ENCODE measurements around the gene CFAP410. TPM values are rescaled to one million over a fixed set of nuclear protein-coding genes. Genes with fewer than 3 reads are reported as not detected.

Gene CFAP410
- total and polyA plus RNA-seq, 2 of the 13 experiments (the other 11 are each of a cell fraction or from before 2014, with no cell fraction given) = 8.0 to 20.1 TPM

DNA sequence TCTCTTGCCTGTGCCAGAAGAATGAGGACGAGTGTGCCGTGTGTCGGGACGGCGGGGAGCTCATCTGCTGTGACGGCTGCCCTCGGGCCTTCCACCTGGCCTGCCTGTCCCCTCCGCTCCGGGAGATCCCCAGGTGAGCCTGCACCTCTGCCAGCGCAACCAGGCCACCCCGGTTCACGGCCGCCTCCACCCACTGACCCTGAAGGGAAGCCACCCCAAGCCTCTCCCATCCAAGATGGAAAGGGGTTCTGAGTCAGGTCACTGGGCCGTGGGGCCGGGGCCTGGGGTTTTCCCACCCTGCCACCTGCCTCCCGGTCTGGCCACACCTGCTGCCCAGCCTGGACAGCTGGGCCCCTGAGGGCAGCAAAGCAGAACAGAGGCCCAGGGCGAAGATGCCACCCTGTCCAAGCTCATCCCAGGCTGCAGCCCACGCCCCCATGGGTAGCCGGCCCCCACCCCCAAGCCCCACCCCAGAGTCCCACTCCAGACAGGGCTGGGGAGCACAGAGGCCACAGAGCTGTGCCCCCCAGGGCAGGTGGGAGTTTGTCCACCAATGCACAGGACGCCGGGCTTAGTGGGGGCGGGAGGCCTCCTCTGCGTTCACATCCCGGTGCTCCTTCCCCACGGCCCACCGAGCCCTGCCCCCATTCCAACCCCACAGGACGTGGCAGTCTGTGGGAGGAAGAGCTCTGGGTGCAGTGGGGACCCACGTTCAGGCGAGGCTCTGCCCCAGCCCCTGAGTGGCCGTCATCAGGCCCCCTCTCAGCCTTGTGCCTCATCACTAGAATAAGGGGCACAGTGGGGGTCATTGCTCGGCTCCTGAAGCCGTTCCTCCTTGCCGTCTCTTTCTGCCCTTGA lies 47.9 kb downstream of the CFAP410 start:
- no peaks in the 10 kb centered on the region for H3K9me3 ChIP-seq (ENCODE audit: low read length)
- no TSS peak for BruUV-seq (replicated peaks)
- intact Hi-C loops (cut with micrococcal nuclease; ENCODE audit: unreplicated experiment) (no loop called here), in situ Hi-C loops (cut with HindIII; ENCODE audit: extremely low pct_ligation_motif_present, low pct_unique_long_range_greater_than_20kb) (no loop called here)
- no peak overlapping the region for H3K27ac ChIP-seq (ENCODE audit: extremely low read length, insufficient read depth, low read length)
- no peaks in the 10 kb centered on the region for H3K79me2 ChIP-seq (ENCODE audit: insufficient read depth, low read length)
- H3K4me1 ChIP-seq (ENCODE audit: insufficient read depth, low read length) = peaks cover 21% of the 10 kb centered on the region
- no peak overlapping the region for H3K4me2 ChIP-seq (ENCODE audit: low read depth, low read length)
- DNase-seq (ENCODE audit: low spot score) (no peak), FAIRE-seq (no peak), ATAC-seq (no peak)
- no peak overlapping the region for H3K9ac ChIP-seq (ENCODE audit: insufficient read depth, low read depth, low read length)
- no peak overlapping the region for H3K4me3 ChIP-seq (replicated peaks in 1 of 3; ENCODE audit: insufficient read depth in 1 of 3, low read depth in 2 of 3, low read length in 3 of 3)
- peaks cover 14 to 66% of the 10 kb centered on the region in 2 experiments for H3K27me3 ChIP-seq (ENCODE audit: control insufficient read depth in 1 of 2, insufficient read depth in 2 of 2, low read length in 2 of 2)
- 68% methylated on average over 5 of the region's 33 CpGs for WGBS (ENCODE audit: low lambda C conversion rate)
- no peak overlapping the region for H2AFZ ChIP-seq (ENCODE audit: low read length)
- CTCF ChIA-PET (ENCODE audit: low intra/inter-chr PET ratio, low total read pairs) = no interaction called here
- H3K36me3 ChIP-seq (replicated peaks in 1 of 2; ENCODE audit: control insufficient read depth in 1 of 2, insufficient read depth in 2 of 2, low read length in 2 of 2) = no peaks in the 10 kb centered on the region
- H4K20me1 ChIP-seq (ENCODE audit: insufficient read depth, low read length) = no peaks in the 10 kb centered on the region
- TF ChIP-seq ESRRA (CRISPR knock-in tag; IDR thresholded peaks at IDR 0.05; ENCODE audit: low read depth) = no peak
- no peak for TF ChIP-seq MYC (CRISPR knock-in tag; IDR thresholded peaks at IDR 0.05; ENCODE audit: borderline replicate concordance)
- TF ChIP-seq ZBTB21 (CRISPR knock-in tag; IDR thresholded peaks at IDR 0.05) = no peak
- POLR2A ChIA-PET = no interaction called here

GRCh38 chr21:44290327-44291077 lies 48.7 kb downstream of the CFAP410 start:
- DNase-seq (ENCODE audit: low spot score) = no peak
- WGBS (ENCODE audit: low lambda C conversion rate) = 28% methylated on average over 8 of the region's 16 CpGs
- TF ChIP-seq ZMYM3 (CRISPR knock-in tag; IDR thresholded peaks at IDR 0.05) (no peak), SALL2 (CRISPR knock-in tag; IDR thresholded peaks at IDR 0.05) (no peak), HOXA7 (CRISPR knock-in tag; IDR thresholded peaks at IDR 0.05) (no peak), THAP9 (CRISPR knock-in tag; IDR thresholded peaks at IDR 0.05; ENCODE audit: borderline replicate concordance) (no peak), RBAK (CRISPR knock-in tag; IDR thresholded peaks at IDR 0.05) (no peak)
- TF ChIP-seq, protein P1, sequence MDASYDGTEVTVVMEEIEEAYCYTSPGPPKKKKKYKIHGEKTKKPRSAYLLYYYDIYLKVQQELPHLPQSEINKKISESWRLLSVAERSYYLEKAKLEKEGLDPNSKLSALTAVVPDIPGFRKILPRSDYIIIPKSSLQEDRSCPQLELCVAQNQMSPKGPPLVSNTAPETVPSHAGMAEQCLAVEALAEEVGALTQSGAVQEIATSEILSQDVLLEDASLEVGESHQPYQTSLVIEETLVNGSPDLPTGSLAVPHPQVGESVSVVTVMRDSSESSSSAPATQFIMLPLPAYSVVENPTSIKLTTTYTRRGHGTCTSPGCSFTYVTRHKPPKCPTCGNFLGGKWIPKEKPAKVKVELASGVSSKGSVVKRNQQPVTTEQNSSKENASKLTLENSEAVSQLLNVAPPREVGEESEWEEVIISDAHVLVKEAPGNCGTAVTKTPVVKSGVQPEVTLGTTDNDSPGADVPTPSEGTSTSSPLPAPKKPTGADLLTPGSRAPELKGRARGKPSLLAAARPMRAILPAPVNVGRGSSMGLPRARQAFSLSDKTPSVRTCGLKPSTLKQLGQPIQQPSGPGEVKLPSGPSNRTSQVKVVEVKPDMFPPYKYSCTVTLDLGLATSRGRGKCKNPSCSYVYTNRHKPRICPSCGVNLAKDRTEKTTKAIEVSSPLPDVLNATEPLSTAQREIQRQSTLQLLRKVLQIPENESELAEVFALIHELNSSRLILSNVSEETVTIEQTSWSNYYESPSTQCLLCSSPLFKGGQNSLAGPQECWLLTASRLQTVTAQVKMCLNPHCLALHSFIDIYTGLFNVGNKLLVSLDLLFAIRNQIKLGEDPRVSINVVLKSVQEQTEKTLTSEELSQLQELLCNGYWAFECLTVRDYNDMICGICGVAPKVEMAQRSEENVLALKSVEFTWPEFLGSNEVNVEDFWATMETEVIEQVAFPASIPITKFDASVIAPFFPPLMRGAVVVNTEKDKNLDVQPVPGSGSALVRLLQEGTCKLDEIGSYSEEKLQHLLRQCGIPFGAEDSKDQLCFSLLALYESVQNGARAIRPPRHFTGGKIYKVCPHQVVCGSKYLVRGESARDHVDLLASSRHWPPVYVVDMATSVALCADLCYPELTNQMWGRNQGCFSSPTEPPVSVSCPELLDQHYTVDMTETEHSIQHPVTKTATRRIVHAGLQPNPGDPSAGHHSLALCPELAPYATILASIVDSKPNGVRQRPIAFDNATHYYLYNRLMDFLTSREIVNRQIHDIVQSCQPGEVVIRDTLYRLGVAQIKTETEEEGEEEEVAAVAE (CRISPR knock-in tag; IDR thresholded peaks at IDR 0.05; ENCODE audit: borderline replicate concordance) = no peak

More at GRCh38 chr21:44290327-44291077, 48.7 kb downstream of the CFAP410 start:
- H3K9me3 ChIP-seq (ENCODE audit: low read length) = no peaks in the 10 kb centered on the region
- no peaks in the 10 kb centered on the region for H4K20me1 ChIP-seq (ENCODE audit: insufficient read depth, low read length)
- intact Hi-C loops (cut with micrococcal nuclease; ENCODE audit: unreplicated experiment) = no loop called here
- in situ Hi-C loops (cut with HindIII; ENCODE audit: extremely low pct_ligation_motif_present, low pct_unique_long_range_greater_than_20kb) = no loop called here
- H3K79me2 ChIP-seq (ENCODE audit: insufficient read depth, low read length) = no peaks in the 10 kb centered on the region
- no peak overlapping the region for H3K9ac ChIP-seq (ENCODE audit: insufficient read depth, low read depth, low read length)
- CTCF ChIA-PET (ENCODE audit: low intra/inter-chr PET ratio, low total read pairs) = no interaction called here
- H3K4me3 ChIP-seq (replicated peaks in 1 of 3; ENCODE audit: insufficient read depth in 1 of 3, low read depth in 2 of 3, low read length in 3 of 3) = no peak overlapping the region
- ATAC-seq (no peak), FAIRE-seq (no peak)
- no TSS peak for BruUV-seq (replicated peaks)
- H2AFZ ChIP-seq (ENCODE audit: low read length) = no peak overlapping the region
- POLR2A ChIA-PET = no interaction called here
- H3K4me1 ChIP-seq (ENCODE audit: insufficient read depth, low read length) = peaks cover 13% of the 10 kb centered on the region
- peaks cover 12 to 59% of the 10 kb centered on the region in 2 experiments for H3K27me3 ChIP-seq (ENCODE audit: control insufficient read depth in 1 of 2, insufficient read depth in 2 of 2, low read length in 2 of 2)
- no peak overlapping the region for H3K4me2 ChIP-seq (ENCODE audit: low read depth, low read length)
- H3K27ac ChIP-seq (ENCODE audit: extremely low read length, insufficient read depth, low read length) = no peak overlapping the region
- H3K36me3 ChIP-seq (replicated peaks in 1 of 2; ENCODE audit: control insufficient read depth in 1 of 2, insufficient read depth in 2 of 2, low read length in 2 of 2) = no peaks in the 10 kb centered on the region
